GM23338 (cell line): ENCODE measurements around the gene PTPN9. TPM values are rescaled to one million over a fixed set of nuclear protein-coding genes. Genes with fewer than 3 reads are reported as not detected.

Experiments
- EZH2 ChIP-seq: fragments of 200-600 bp; sonication (generic); IDR thresholded peaks from one replicate; pipeline ENCODE4 v1.8.0; 2017; ENCODE audit warnings: antibody characterized with exemption, mild to moderate bottlenecking, low read depth; ENCODE audit not compliant: unreplicated experiment
- JUNB ChIP-seq: IDR thresholded peaks from one replicate; pipeline ENCODE4 v1.6.1; 2016; ENCODE audit warnings: antibody characterized with exemption; ENCODE audit not compliant: unreplicated experiment
- polyA plus RNA-seq: library from polyadenylated mRNA; unstranded; fragments of >200 nt; fragmentation: Nextera tagmentation; extraction: Ambion mirVana; gene quantifications from 2 replicates; pipeline ENCODE4 v1.2.1, GENCODE V29; 2016
- total RNA-seq: library from RNA; depleted of rRNA; stranded (reverse); fragments of >200 nt; shearing (Covaris generic); gene quantifications from 2 replicates; pipeline ENCODE4 v1.2.3, GENCODE V29; 2014
- TF ChIP-seq, protein P1 (sequence below): fragments of 250-450 bp; sonication (Bioruptor Pico); IDR thresholded peaks from 2 replicates; pipeline ENCODE4 v1.5.0; 2020; ENCODE audit warnings: mild to moderate bottlenecking, moderate library complexity
- TF ChIP-seq, protein P2 (sequence below): IDR thresholded peaks from 2 replicates; pipeline ENCODE4 v1.6.1; 2016; ENCODE audit warnings: antibody characterized with exemption
- TF ChIP-seq, protein P3 (sequence below), 2 experiments: fragments of 200-600 bp in 1 of 2; sonication (generic) in 1 of 2; conservative IDR thresholded peaks; 2 replicates each; pipeline versions ENCODE4 v1.5.1 to v1.6.1; 2016 to 2017; ENCODE audit warnings: antibody characterized with exemption in 2 of 2, low read depth in 2 of 2, mild to moderate bottlenecking in 2 of 2, moderate library complexity in 1 of 2

Gene PTPN9
- total and polyA plus RNA-seq, 2 experiments from 2014 or later = 12.1 to 32.7 TPM

DNA sequence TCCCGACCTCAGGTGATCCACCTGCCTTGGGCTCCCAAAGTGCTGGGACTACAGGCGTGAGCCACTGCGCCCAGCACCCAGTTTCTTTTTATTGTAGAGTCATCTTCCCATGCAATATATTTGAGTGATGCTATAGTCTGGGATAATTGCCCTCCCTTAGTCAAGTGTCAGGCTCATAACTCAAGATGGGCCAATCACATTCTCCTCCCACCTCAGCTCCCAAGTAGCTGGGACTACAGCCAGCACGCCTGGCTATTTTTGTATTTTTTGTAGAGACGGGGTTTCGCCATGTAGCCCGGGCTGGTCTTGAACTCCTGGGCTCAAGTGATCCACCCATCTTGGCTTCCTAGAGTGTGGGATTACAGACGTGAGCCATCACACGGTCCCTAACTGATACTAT is 15.2 kb upstream of the PTPN9 start (continued):
- TF ChIP-seq, protein P1, sequence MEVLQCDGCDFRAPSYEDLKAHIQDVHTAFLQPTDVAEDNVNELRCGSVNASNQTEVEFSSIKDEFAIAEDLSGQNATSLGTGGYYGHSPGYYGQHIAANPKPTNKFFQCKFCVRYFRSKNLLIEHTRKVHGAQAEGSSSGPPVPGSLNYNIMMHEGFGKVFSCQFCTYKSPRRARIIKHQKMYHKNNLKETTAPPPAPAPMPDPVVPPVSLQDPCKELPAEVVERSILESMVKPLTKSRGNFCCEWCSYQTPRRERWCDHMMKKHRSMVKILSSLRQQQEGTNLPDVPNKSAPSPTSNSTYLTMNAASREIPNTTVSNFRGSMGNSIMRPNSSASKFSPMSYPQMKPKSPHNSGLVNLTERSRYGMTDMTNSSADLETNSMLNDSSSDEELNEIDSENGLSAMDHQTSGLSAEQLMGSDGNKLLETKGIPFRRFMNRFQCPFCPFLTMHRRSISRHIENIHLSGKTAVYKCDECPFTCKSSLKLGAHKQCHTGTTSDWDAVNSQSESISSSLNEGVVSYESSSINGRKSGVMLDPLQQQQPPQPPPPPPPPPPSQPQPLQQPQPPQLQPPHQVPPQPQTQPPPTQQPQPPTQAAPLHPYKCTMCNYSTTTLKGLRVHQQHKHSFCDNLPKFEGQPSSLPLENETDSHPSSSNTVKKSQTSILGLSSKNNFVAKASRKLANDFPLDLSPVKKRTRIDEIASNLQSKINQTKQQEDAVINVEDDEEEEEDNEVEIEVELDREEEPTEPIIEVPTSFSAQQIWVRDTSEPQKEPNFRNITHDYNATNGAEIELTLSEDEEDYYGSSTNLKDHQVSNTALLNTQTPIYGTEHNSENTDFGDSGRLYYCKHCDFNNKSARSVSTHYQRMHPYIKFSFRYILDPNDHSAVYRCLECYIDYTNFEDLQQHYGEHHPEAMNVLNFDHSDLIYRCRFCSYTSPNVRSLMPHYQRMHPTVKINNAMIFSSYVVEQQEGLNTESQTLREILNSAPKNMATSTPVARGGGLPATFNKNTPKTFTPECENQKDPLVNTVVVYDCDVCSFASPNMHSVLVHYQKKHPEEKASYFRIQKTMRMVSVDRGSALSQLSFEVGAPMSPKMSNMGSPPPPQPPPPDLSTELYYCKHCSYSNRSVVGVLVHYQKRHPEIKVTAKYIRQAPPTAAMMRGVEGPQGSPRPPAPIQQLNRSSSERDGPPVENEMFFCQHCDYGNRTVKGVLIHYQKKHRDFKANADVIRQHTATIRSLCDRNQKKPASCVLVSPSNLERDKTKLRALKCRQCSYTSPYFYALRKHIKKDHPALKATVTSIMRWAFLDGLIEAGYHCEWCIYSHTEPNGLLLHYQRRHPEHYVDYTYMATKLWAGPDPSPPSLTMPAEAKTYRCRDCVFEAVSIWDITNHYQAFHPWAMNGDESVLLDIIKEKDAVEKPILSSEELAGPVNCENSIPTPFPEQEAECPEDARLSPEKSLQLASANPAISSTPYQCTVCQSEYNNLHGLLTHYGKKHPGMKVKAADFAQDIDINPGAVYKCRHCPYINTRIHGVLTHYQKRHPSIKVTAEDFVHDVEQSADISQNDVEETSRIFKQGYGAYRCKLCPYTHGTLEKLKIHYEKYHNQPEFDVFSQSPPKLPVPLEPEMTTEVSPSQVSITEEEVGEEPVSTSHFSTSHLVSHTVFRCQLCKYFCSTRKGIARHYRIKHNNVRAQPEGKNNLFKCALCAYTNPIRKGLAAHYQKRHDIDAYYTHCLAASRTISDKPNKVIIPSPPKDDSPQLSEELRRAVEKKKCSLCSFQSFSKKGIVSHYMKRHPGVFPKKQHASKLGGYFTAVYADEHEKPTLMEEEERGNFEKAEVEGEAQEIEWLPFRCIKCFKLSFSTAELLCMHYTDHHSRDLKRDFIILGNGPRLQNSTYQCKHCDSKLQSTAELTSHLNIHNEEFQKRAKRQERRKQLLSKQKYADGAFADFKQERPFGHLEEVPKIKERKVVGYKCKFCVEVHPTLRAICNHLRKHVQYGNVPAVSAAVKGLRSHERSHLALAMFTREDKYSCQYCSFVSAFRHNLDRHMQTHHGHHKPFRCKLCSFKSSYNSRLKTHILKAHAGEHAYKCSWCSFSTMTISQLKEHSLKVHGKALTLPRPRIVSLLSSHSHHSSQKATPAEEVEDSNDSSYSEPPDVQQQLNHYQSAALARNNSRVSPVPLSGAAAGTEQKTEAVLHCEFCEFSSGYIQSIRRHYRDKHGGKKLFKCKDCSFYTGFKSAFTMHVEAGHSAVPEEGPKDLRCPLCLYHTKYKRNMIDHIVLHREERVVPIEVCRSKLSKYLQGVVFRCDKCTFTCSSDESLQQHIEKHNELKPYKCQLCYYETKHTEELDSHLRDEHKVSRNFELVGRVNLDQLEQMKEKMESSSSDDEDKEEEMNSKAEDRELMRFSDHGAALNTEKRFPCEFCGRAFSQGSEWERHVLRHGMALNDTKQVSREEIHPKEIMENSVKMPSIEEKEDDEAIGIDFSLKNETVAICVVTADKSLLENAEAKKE (CRISPR knock-in tag) = no peak
- TF ChIP-seq EZH2 (no peak), JUNB (no peak)
- TF ChIP-seq, protein P2, sequence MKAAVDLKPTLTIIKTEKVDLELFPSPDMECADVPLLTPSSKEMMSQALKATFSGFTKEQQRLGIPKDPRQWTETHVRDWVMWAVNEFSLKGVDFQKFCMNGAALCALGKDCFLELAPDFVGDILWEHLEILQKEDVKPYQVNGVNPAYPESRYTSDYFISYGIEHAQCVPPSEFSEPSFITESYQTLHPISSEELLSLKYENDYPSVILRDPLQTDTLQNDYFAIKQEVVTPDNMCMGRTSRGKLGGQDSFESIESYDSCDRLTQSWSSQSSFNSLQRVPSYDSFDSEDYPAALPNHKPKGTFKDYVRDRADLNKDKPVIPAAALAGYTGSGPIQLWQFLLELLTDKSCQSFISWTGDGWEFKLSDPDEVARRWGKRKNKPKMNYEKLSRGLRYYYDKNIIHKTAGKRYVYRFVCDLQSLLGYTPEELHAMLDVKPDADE = no peak
- TF ChIP-seq, protein P3, sequence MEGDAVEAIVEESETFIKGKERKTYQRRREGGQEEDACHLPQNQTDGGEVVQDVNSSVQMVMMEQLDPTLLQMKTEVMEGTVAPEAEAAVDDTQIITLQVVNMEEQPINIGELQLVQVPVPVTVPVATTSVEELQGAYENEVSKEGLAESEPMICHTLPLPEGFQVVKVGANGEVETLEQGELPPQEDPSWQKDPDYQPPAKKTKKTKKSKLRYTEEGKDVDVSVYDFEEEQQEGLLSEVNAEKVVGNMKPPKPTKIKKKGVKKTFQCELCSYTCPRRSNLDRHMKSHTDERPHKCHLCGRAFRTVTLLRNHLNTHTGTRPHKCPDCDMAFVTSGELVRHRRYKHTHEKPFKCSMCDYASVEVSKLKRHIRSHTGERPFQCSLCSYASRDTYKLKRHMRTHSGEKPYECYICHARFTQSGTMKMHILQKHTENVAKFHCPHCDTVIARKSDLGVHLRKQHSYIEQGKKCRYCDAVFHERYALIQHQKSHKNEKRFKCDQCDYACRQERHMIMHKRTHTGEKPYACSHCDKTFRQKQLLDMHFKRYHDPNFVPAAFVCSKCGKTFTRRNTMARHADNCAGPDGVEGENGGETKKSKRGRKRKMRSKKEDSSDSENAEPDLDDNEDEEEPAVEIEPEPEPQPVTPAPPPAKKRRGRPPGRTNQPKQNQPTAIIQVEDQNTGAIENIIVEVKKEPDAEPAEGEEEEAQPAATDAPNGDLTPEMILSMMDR (conservative IDR thresholded peaks at IDR 0.05; ENCODE audit: low read depth in 2 of 2) = no peak
